ENCODE measurements around the gene CATSPERB.

- TF ChIP-seq POLR2A (IDR thresholded peaks at IDR 0.05) (no peak), CTCF (IDR thresholded peaks at IDR 0.05) (no peak)
Measured at GRCh38 chr14:91585856-91586255, 146.0 kb downstream of the CATSPERB start.

Measured in body of pancreas (tissue), 4 donors.